Measurements from ENCODE around the gene FAM135A. TPM values are rescaled to one million over a fixed set of nuclear protein-coding genes. Genes with fewer than 3 reads are reported as not detected.

FAM135A gene
- total RNA-seq, 1 donor from 2014 or later = 10.6 TPM

- peaks cover 32% of the 10 kb centered on the region for H3K27me3 Mint-ChIP-seq (ENCODE audit: low read depth)
- peaks cover 12% of the 10 kb centered on the region for H3K4me1 Mint-ChIP-seq (ENCODE audit: low read depth)
- DNase-seq (ENCODE audit: low spot score) = no peak
- peak; percentile 92 for TF ChIP-seq CTCF (IDR thresholded peaks at IDR 0.05)
- H3K27ac Mint-ChIP-seq (ENCODE audit: unreplicated experiment) = no peak overlapping the region
- no peak overlapping the region for H3K4me3 Mint-ChIP-seq (ENCODE audit: unreplicated experiment)
- no peaks in the 10 kb centered on the region for H3K9me3 Mint-ChIP-seq (ENCODE audit: low read depth)
- no peaks in the 10 kb centered on the region for H3K36me3 Mint-ChIP-seq (ENCODE audit: low read depth)
Measured at GRCh38 chr6:70371454-70372105, 41.7 kb upstream of the FAM135A start.

GRCh38 chr6:70375166-70375565 lies 38.1 kb upstream of the FAM135A start:
- TF ChIP-seq CTCF (IDR thresholded peaks at IDR 0.05) = no peak
- peaks cover 12% of the 10 kb centered on the region for H3K4me1 Mint-ChIP-seq (ENCODE audit: low read depth)

GRCh38 chr6:70375882-70376281 lies 37.4 kb upstream of the FAM135A start:
- peaks cover 8% of the 10 kb centered on the region for H3K27me3 Mint-ChIP-seq (ENCODE audit: low read depth)
- no peaks in the 10 kb centered on the region for H3K36me3 Mint-ChIP-seq (ENCODE audit: low read depth)
- TF ChIP-seq CTCF (IDR thresholded peaks at IDR 0.05) = peak; percentile 34
- peaks cover 12% of the 10 kb centered on the region for H3K4me1 Mint-ChIP-seq (ENCODE audit: low read depth)
- DNase-seq (ENCODE audit: low spot score) = no peak
- H3K4me3 Mint-ChIP-seq (ENCODE audit: unreplicated experiment) = no peak overlapping the region
- H3K9me3 Mint-ChIP-seq (ENCODE audit: low read depth) = no peaks in the 10 kb centered on the region
- no peak overlapping the region for H3K27ac Mint-ChIP-seq (ENCODE audit: unreplicated experiment)

More at GRCh38 chr6:70375166-70375565, 38.1 kb upstream of the FAM135A start:
- DNase-seq (ENCODE audit: low spot score) = no peak
- Mint-ChIP-seq H3K9me3 (ENCODE audit: low read depth) (no peaks in the 10 kb centered on the region), H3K4me3 (ENCODE audit: unreplicated experiment) (no peak overlapping the region), H3K27me3 (ENCODE audit: low read depth) (peaks cover 11% of the 10 kb centered on the region), H3K27ac (ENCODE audit: unreplicated experiment) (no peak overlapping the region), H3K36me3 (ENCODE audit: low read depth) (no peaks in the 10 kb centered on the region)

GRCh38 chr6:70376628-70377027 lies 36.7 kb upstream of the FAM135A start:
- no peak for TF ChIP-seq CTCF (IDR thresholded peaks at IDR 0.05)
- Mint-ChIP-seq H3K4me1 (ENCODE audit: low read depth) (peaks cover 12% of the 10 kb centered on the region), H3K27ac (ENCODE audit: unreplicated experiment) (no peak overlapping the region), H3K4me3 (ENCODE audit: unreplicated experiment) (no peak overlapping the region), H3K9me3 (ENCODE audit: low read depth) (no peaks in the 10 kb centered on the region), H3K36me3 (ENCODE audit: low read depth) (no peaks in the 10 kb centered on the region), H3K27me3 (ENCODE audit: low read depth) (peaks cover 4% of the 10 kb centered on the region)
- no peak for DNase-seq (ENCODE audit: low spot score)

DNA sequence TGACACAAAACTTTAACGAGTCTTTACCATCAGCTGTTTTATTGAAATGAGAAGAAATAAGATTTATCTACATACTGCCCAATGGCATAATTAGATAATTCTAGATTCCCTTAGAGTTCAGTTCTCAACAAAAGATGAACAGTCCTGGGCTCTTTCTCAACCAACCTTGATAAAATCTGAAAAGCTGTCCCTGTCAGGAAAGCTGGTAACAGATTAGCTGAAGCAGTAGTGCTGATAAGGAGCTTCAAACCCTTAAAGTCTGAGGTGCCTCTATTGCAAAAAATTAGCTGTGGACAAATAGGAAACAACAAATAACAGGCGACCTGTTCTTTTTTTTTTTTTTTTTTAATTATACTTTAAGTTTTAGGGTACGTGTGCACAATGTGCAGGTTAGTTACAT lies 35.9 kb upstream of the FAM135A start:
- H3K27me3 Mint-ChIP-seq (ENCODE audit: low read depth) = peaks cover 4% of the 10 kb centered on the region
- no peak overlapping the region for H3K4me3 Mint-ChIP-seq (ENCODE audit: unreplicated experiment)
- H3K4me1 Mint-ChIP-seq (ENCODE audit: low read depth) = peaks cover 12% of the 10 kb centered on the region
- H3K36me3 Mint-ChIP-seq (ENCODE audit: low read depth) = no peaks in the 10 kb centered on the region
- no peak for TF ChIP-seq CTCF (IDR thresholded peaks at IDR 0.05)
- no peaks in the 10 kb centered on the region for H3K9me3 Mint-ChIP-seq (ENCODE audit: low read depth)
- DNase-seq (ENCODE audit: low spot score) = no peak
- H3K27ac Mint-ChIP-seq (ENCODE audit: unreplicated experiment) = no peak overlapping the region

Measured in chondrocyte (in vitro differentiated cells).